HEK293 (cell line): ENCODE data around the gene SPTBN2.

ENCODE experiments used
- ZNF174 ChIP-seq: fragments of 450-650 bp; formaldehyde crosslinking; IDR thresholded peaks from 2 replicates; pipeline ENCODE4 v1.5.0; 2017; ENCODE audit warnings: missing biosample characterization, mild to moderate bottlenecking, missing genetic modification characterization
- ZNF610 ChIP-seq: fragments of 450-650 bp; formaldehyde crosslinking; IDR thresholded peaks from 2 replicates; pipeline ENCODE4 v1.5.1; 2016; ENCODE audit warnings: missing biosample characterization, missing genetic modification characterization, borderline replicate concordance
- TF ChIP-seq, protein P1 (sequence below): fragments of 450-650 bp; formaldehyde crosslinking; IDR thresholded peaks from 2 replicates; pipeline ENCODE4 v1.5.1; 2016; ENCODE audit warnings: missing biosample characterization, missing genetic modification characterization
- TF ChIP-seq, protein P2 (sequence below): fragments of 450-650 bp; formaldehyde crosslinking; IDR thresholded peaks from 2 replicates; pipeline ENCODE4 v1.5.1; 2016; ENCODE audit warnings: missing biosample characterization, missing genetic modification characterization

DNA sequence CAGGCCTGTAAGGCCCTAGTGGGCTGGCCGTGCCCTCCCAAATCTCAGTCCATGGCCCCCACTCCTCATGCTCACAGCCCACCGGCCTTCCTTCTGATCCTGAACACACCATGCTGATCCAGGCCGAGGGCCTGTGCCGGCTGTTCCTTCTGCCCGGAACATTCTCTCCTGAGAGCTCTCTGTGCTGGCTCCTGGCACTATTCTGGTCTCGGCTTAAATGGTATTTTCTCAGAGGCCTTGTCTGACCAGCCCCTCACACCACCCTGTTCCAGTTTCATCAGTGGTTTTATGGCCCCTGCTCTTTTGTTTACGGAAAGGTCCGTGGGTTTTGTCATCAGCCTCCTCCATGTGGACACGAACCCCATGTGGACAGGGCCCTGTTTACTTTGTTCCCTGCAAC is 22.0 kb downstream of the SPTBN2 start:
- TF ChIP-seq, protein P1, sequence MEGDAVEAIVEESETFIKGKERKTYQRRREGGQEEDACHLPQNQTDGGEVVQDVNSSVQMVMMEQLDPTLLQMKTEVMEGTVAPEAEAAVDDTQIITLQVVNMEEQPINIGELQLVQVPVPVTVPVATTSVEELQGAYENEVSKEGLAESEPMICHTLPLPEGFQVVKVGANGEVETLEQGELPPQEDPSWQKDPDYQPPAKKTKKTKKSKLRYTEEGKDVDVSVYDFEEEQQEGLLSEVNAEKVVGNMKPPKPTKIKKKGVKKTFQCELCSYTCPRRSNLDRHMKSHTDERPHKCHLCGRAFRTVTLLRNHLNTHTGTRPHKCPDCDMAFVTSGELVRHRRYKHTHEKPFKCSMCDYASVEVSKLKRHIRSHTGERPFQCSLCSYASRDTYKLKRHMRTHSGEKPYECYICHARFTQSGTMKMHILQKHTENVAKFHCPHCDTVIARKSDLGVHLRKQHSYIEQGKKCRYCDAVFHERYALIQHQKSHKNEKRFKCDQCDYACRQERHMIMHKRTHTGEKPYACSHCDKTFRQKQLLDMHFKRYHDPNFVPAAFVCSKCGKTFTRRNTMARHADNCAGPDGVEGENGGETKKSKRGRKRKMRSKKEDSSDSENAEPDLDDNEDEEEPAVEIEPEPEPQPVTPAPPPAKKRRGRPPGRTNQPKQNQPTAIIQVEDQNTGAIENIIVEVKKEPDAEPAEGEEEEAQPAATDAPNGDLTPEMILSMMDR (tag by site-specific recombination), result no peak
- no peak for TF ChIP-seq ZNF610 (tag by site-specific recombination)
- TF ChIP-seq, protein P2, sequence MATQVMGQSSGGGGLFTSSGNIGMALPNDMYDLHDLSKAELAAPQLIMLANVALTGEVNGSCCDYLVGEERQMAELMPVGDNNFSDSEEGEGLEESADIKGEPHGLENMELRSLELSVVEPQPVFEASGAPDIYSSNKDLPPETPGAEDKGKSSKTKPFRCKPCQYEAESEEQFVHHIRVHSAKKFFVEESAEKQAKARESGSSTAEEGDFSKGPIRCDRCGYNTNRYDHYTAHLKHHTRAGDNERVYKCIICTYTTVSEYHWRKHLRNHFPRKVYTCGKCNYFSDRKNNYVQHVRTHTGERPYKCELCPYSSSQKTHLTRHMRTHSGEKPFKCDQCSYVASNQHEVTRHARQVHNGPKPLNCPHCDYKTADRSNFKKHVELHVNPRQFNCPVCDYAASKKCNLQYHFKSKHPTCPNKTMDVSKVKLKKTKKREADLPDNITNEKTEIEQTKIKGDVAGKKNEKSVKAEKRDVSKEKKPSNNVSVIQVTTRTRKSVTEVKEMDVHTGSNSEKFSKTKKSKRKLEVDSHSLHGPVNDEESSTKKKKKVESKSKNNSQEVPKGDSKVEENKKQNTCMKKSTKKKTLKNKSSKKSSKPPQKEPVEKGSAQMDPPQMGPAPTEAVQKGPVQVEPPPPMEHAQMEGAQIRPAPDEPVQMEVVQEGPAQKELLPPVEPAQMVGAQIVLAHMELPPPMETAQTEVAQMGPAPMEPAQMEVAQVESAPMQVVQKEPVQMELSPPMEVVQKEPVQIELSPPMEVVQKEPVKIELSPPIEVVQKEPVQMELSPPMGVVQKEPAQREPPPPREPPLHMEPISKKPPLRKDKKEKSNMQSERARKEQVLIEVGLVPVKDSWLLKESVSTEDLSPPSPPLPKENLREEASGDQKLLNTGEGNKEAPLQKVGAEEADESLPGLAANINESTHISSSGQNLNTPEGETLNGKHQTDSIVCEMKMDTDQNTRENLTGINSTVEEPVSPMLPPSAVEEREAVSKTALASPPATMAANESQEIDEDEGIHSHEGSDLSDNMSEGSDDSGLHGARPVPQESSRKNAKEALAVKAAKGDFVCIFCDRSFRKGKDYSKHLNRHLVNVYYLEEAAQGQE (tag by site-specific recombination), result no peak
- TF ChIP-seq ZNF174 (tag by site-specific recombination), result no peak
